ENCODE data around the gene TCTN2. TPM values are rescaled to one million over a fixed set of nuclear protein-coding genes. Genes with fewer than 3 reads are reported as not detected.

Gene TCTN2
- total and polyA plus RNA-seq, 2 donors (not counting 1 experiment from before 2014, with no cell fraction given) = 8.5 to 22.8 TPM

GRCh38 chr12:123659996-123660727 lies 10.8 kb upstream of the TCTN2 start:
- ATAC-seq (ENCODE audit: low read depth) (no peak), DNase-seq (no peak)
- no peak overlapping the region for H3K4me2 ChIP-seq (replicated peaks; ENCODE audit: low read depth, low read length, poor library complexity, severe bottlenecking)
- peak overlapping the region; percentile 13 for H3K4me3 Mint-ChIP-seq
- peaks cover 0 to 20% of the 10 kb centered on the region in 2 experiments for H3K36me3 ChIP-seq (replicated peaks in 1 of 2; ENCODE audit: control extremely low read depth in 1 of 2, control insufficient read depth in 1 of 2, extremely low read depth in 1 of 2, insufficient read depth in 2 of 2, low read length in 1 of 2)
- no peaks in the 10 kb centered on the region for H3K9me3 Mint-ChIP-seq (ENCODE audit: insufficient read depth)
- no peak overlapping the region for H2AFZ ChIP-seq (ENCODE audit: insufficient read depth, low read depth, low read length, poor library complexity, severe bottlenecking)
- ChIA-PET POLR2A (no interaction called here), CTCF (no interaction called here)
- H3K4me1 ChIP-seq (ENCODE audit: control insufficient read depth in 2 of 2, insufficient read depth in 2 of 2, low read length in 2 of 2) = peaks cover 4 to 17% of the 10 kb centered on the region in 2 donors
- no peaks in the 10 kb centered on the region for H3K9me3 ChIP-seq (ENCODE audit: control extremely low read depth in 1 of 3, control insufficient read depth in 2 of 3, insufficient read depth in 1 of 3, low read length in 2 of 3)
- H3K79me2 ChIP-seq (ENCODE audit: control insufficient read depth, insufficient read depth, low read length) = no peaks in the 10 kb centered on the region
- H4K20me1 ChIP-seq (ENCODE audit: control insufficient read depth, insufficient read depth, low read length, poor library complexity, severe bottlenecking) = no peaks in the 10 kb centered on the region
- H3K27ac Mint-ChIP-seq = no peak overlapping the region
- no peaks in the 10 kb centered on the region for H3K27me3 ChIP-seq (replicated peaks in 1 of 4; ENCODE audit: control extremely low read depth in 1 of 4, control insufficient read depth in 3 of 4, insufficient read depth in 4 of 4, low read length in 3 of 4)
- no peaks in the 10 kb centered on the region for H3K27me3 Mint-ChIP-seq
- no peak for TF ChIP-seq EZH2 (IDR thresholded peaks at IDR 0.05; ENCODE audit: borderline replicate concordance, insufficient read depth, low read depth, low read length, poor library complexity, severe bottlenecking)
- TF ChIP-seq, protein P1, sequence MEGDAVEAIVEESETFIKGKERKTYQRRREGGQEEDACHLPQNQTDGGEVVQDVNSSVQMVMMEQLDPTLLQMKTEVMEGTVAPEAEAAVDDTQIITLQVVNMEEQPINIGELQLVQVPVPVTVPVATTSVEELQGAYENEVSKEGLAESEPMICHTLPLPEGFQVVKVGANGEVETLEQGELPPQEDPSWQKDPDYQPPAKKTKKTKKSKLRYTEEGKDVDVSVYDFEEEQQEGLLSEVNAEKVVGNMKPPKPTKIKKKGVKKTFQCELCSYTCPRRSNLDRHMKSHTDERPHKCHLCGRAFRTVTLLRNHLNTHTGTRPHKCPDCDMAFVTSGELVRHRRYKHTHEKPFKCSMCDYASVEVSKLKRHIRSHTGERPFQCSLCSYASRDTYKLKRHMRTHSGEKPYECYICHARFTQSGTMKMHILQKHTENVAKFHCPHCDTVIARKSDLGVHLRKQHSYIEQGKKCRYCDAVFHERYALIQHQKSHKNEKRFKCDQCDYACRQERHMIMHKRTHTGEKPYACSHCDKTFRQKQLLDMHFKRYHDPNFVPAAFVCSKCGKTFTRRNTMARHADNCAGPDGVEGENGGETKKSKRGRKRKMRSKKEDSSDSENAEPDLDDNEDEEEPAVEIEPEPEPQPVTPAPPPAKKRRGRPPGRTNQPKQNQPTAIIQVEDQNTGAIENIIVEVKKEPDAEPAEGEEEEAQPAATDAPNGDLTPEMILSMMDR (IDR thresholded peaks at IDR 0.05) = no peak
- no peak overlapping the region for H3K4me3 ChIP-seq (ENCODE audit: control extremely low read depth in 1 of 5, extremely low read depth in 1 of 5, insufficient read depth in 1 of 5, low read depth in 2 of 5, low read length in 4 of 5)
- no CpG with 5 or more reads among the region's 5 CpGs for WGBS (ENCODE audit: insufficient coverage)
- no peak overlapping the region for H3K9ac ChIP-seq (ENCODE audit: low read length)
- H3K4me1 Mint-ChIP-seq = peaks cover 26% of the 10 kb centered on the region
- intact Hi-C loops (cut with micrococcal nuclease) = no loop called here
- peak overlapping the region in 1 of 2 donors; percentile 37 for H3K27ac ChIP-seq (ENCODE audit: low read length in 2 of 2)

DNA sequence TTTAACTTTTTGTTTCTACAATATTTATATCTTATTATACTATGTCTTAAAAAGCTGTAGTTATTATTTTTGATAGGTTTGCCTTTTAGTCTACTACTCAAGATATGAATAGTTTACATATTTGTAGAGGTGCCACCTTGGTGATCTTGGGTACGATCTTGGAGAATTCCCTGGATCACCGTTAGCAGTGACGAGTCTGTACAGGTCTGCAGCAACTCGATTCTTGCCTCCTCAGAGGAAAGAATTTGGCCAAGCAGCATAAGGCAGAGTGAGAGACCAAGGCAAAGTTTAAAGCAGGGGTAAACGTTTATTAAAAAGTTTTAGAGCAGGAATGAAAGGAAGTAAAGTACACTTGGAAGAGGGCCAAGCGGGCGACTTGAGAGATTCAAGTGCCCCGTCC lies 3.1 kb upstream of the TCTN2 start:
- no peaks in the 10 kb centered on the region for H3K27me3 Mint-ChIP-seq
- Histone ChIP-seq H3K27ac (ENCODE audit: low read length in 2 of 2) (no peak overlapping the region), H3K27me3 (replicated peaks in 1 of 4; ENCODE audit: control extremely low read depth in 1 of 4, control insufficient read depth in 3 of 4, insufficient read depth in 4 of 4, low read length in 3 of 4) (no peaks in the 10 kb centered on the region), H3K4me2 (replicated peaks; ENCODE audit: low read depth, low read length, poor library complexity, severe bottlenecking) (no peak overlapping the region), H3K36me3 (replicated peaks in 1 of 2; ENCODE audit: control extremely low read depth in 1 of 2, control insufficient read depth in 1 of 2, extremely low read depth in 1 of 2, insufficient read depth in 2 of 2, low read length in 1 of 2) (no peaks in the 10 kb centered on the region), H4K20me1 (ENCODE audit: control insufficient read depth, insufficient read depth, low read length, poor library complexity, severe bottlenecking) (no peaks in the 10 kb centered on the region), H3K4me3 (ENCODE audit: control extremely low read depth in 1 of 5, extremely low read depth in 1 of 5, insufficient read depth in 1 of 5, low read depth in 2 of 5, low read length in 4 of 5) (no peak overlapping the region), H3K9ac (ENCODE audit: low read length) (no peak overlapping the region), H3K4me1 (ENCODE audit: control insufficient read depth in 2 of 2, insufficient read depth in 2 of 2, low read length in 2 of 2) (peaks cover 9 to 14% of the 10 kb centered on the region in 2 donors), H2AFZ (ENCODE audit: insufficient read depth, low read depth, low read length, poor library complexity, severe bottlenecking) (no peak overlapping the region), H3K9me3 (ENCODE audit: control extremely low read depth in 1 of 3, control insufficient read depth in 2 of 3, insufficient read depth in 1 of 3, low read length in 2 of 3) (no peaks in the 10 kb centered on the region), H3K79me2 (ENCODE audit: control insufficient read depth, insufficient read depth, low read length) (no peaks in the 10 kb centered on the region)
- POLR2A ChIA-PET = no interaction called here
- no peak for ATAC-seq (ENCODE audit: low read depth)
- WGBS (ENCODE audit: insufficient coverage) = 94% methylated on average over 8 of the region's 8 CpGs
- CTCF ChIA-PET = no interaction called here
- no peak for DNase-seq
- TF ChIP-seq, protein P1 (IDR thresholded peaks at IDR 0.05) = no peak
- TF ChIP-seq EZH2 (IDR thresholded peaks at IDR 0.05; ENCODE audit: borderline replicate concordance, insufficient read depth, low read depth, low read length, poor library complexity, severe bottlenecking) = no peak
- H3K4me3 Mint-ChIP-seq = no peak overlapping the region
- no peaks in the 10 kb centered on the region for H3K9me3 Mint-ChIP-seq (ENCODE audit: insufficient read depth)
- H3K27ac Mint-ChIP-seq = no peak overlapping the region
- H3K4me1 Mint-ChIP-seq = peaks cover 14% of the 10 kb centered on the region
- intact Hi-C loops (cut with micrococcal nuclease) = no loop called here
